ENCODE results near the gene XAGE1A.

GRCh38 chrX:52507331-52507730, 11.7 kb downstream of the XAGE1A start:
- no peak for TF ChIP-seq CTCF (conservative IDR thresholded peaks at IDR 0.05; ENCODE audit: low read depth in 2 of 2)
- TF ChIP-seq POLR2AphosphoS5 (IDR thresholded peaks at IDR 0.05; ENCODE audit: low read depth): no peak
- no peak for TF ChIP-seq ZNF114 (CRISPR knock-in tag; IDR thresholded peaks at IDR 0.05)
- no peak for TF ChIP-seq EZH2 (IDR thresholded peaks at IDR 0.05; ENCODE audit: low read depth, unreplicated experiment)
- no peak for TF ChIP-seq REST (IDR thresholded peaks at IDR 0.05; ENCODE audit: unreplicated experiment)
- TF ChIP-seq NANOG (IDR thresholded peaks at IDR 0.05; ENCODE audit: borderline replicate concordance): no peak
- TF ChIP-seq JUNB (IDR thresholded peaks at IDR 0.05; ENCODE audit: unreplicated experiment): no peak
- TF ChIP-seq EZH2phosphoT487 (IDR thresholded peaks at IDR 0.05; ENCODE audit: unreplicated experiment): no peak
- TF ChIP-seq CREB1 (CRISPR knock-in tag; IDR thresholded peaks at IDR 0.05; ENCODE audit: low read depth): no peak

Measured in GM23338 (cell line).